Breast epithelium (tissue), 3 donors: ENCODE measurements around the gene KDM4B.

Experiments used
- CTCF ChIP-seq, 3 donors: fragments of 450-650 bp; IDR thresholded peaks; one replicate each; pipeline ENCODE4 v1.5.1; 2016 to 2017; ENCODE audit warnings: antibody characterized with exemption in 3 of 3, mild to moderate bottlenecking in 3 of 3, moderate library complexity in 3 of 3
- POLR2AphosphoS5 ChIP-seq, 3 donors: sonication (generic); formaldehyde crosslinking; IDR thresholded peaks; one replicate each; pipeline ENCODE4 v1.6.1; 2017; ENCODE audit warnings: antibody characterized with exemption in 3 of 3

DNA sequence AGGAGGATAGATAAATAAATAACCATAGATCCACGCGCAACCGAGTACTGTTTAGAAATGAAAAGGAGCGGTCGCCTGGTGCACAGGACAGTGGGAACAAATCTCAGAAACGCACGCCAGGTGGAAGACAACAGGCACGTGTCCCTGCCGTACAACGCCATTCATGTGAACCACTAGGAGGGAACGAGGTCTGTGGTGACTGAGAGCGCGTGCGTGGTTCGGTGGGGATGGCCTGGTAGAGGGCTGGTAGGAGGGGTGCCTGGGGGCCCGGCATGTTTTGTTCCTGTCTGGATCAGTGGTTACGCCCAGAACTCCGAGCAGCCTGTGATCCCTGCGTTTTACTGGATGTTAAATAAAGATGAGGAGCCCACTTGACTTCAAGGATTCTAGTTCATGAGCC, 111.9 kb downstream of the KDM4B start:
- TF ChIP-seq CTCF (IDR thresholded peaks at IDR 0.05) (no peak), POLR2AphosphoS5 (IDR thresholded peaks at IDR 0.05) (no peak)
